ENCODE data around the gene TRPV3.
"Not testable (repeated sequence)": the region's sequence is repeated elsewhere in the genome, so short reads cannot be mapped to it uniquely, and the experiment has no call there.

Gene TRPV3

DNA sequence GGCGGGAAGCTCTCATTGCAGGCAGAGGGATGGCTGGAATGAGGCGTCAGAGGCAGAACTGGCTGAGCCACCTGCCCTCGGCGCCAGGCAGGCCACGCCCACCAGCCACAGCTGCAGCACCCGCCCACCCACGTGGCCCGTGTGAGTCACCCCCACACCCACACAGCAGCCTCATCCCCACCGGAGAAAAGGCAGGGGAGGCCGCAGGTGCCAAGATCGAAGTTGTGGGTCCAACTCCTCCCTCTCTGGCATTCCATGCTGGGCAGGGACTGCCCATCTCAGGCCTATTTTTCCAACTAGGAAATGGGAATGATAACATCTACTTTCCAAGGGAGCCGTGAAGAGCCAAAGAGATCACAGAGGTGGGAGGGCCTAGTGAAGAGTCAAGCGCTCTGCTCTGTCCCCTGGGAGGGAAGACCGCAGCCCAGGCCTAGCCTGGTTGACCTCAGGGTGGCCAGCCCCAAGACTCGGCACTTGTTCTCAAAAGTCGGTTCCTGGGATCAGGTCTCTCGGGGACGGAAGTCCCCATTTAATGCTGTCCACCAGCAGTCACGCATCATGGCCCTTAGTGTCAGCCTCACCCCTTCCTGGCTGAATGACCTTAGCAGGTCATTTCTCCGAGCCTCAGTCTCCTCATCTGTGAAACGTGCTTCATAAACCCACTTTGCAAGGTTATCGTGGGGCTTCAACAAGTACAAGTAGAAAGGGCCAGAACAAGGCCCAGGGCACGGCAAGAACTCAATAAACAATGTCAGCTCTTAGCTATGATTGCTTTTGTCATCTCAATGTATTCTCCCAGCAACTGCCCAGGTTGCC, at the start of gene TRPV3:
TSS of gene TRPV3 (minus strand) at position 45 of the 816 bp plus-strand sequence. CDS start 2,962 bp downstream, outside the sequence.
- no peak for FAIRE-seq

DNA sequence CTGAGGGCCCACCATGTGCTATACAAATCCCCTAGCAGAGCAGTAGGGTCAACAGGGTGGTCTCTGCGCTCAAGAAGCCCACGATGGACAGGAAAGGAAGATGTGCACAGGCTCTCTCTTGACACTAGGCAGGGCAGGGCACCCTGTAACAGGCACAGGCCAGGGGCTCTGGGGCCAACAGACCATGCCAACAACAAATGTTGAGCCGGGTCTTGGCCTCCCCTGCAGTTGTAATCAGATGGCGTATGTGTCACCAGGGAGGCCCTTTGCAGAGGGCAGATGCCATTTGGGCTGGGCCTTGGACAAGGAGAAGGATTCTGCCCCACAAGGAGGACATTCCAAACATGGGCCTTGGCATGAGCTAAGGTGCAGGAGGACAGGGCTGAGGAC, 46.3 kb upstream of the TRPV3 start:
- FAIRE-seq: no peak

DNA sequence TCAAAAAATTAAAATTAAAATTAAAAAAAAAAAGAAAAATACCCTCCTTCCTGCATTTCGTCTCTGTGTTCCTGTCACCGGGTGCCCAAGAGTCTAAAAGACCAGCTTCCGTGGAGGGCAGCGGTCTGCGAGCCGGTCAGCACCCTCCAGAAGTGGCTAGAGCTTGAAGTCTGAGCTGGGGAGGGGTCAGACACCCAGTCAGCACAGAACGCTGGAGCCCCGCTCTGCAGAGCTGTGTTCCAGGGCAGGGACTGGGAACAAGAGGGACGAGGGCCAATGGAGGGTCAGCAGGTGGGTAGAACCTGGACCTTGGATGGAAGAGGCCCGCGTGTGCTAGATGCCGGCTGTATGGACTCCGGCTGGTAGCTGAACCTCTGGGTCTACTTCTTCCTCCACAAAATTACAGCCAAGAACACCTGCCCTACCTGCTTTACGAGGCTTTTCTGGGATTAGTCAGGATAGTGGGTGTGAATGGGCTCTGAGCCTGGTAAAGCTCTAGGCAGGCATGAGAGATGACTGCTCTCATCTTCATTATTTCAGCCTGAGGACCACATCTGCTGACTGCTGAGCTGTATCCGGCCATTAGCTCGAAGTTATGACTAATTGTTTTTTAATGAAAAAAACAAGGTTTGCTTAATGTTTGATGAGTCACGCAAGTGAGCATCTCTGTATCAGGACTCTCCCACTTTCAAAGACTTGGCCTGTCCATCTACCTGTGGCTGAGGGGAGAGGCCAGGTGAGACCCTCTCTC, 45.7 kb upstream of the TRPV3 start:
- no peak for FAIRE-seq

- no peak for FAIRE-seq
Observed at GRCh38 chr17:3602499-3602898, 44.9 kb upstream of the TRPV3 start.

DNA sequence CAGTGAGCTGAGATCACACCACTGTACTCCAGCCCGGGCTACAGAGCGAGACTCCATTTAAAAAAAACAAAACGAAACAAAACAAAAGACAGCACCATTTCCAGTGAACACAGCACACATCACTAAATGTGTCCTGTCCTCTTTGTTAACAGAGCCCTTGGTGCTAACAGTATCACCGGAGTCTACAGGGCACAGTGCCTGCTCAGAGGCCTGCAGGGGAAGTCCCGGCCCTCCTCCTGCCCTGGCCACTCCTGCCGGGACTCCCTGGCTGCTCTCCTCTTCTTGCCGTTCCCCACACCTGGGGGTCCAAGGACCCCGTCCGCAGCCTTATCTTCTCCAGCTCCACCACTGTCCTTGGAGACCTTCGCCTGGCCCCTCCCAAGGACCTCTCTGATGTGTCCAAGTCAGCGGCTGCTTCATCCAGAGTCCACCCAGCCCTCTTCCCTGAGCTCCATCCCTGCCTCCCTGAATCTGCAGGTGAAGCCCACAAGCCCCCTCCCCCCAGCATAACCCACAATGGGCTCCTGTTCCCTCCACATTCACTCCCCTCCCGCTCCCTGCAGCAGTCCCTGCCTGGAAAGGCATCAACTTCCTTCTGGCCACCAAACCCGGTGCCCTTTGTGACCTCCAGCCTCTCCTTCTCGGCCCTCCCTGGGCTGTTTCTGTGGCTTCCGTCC, 43.1 kb upstream of the TRPV3 start:
- FAIRE-seq: no peak

GRCh38 chr17:3598078-3598477, 40.5 kb upstream of the TRPV3 start:
- FAIRE-seq: no peak

GRCh38 chr17:3596804-3597464, 39.3 kb upstream of the TRPV3 start:
- FAIRE-seq: no peak

DNA sequence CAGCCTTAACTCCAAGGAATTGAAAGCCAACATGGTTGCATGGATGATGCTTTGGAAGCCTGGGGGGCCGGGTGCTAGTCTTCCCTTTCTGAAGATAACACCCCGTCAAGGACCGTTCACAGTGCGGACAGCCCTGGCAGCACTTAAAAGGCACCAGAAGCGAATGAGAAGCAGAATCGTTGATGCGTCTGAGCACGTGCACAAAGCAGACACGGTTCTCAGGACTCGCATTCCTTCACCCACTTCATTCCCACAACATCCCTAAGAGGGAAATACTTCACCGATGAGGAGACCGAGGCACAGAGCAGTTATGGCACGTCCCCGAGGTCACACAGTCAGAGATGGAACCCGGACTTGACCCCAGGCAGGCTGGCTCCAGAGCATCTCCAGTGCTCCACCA, 37.4 kb upstream of the TRPV3 start:
- no peak for FAIRE-seq

- no peak for FAIRE-seq
Observed at GRCh38 chr17:3594051-3594800, 36.6 kb upstream of the TRPV3 start.

GRCh38 chr17:3593384-3593783, 35.8 kb upstream of the TRPV3 start:
- FAIRE-seq: no peak

DNA sequence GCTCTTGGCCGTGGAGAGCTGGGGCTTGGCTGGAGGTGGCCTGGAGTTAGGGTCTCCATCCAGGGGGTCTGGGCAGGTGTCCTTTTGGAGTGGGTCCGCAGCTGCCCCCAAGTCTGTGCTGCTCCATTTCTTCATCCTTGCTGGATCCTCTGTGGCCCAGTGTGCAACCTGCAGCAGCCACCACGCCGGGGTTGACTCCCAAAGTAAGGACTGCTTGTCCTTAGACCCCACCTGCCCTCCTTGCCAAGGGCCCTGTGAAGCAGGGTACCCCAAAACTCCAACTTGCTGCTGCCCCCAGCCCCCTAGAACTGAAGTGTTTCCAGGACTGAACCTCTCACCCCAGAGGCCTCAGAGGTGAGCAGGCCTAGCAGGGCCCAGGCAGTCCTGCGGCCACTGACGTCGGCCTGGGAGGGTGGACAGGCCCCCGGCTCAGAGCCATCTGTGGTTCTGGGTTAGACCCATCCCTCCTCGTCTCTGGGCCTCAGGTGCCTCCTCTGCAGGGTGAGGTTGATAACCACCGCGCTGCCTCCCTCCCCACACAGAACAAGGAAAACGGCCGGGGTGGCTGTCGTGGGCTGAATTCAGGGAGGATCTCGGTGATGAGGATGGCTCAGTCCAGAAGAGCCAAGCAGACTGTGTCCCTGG, 34.7 kb upstream of the TRPV3 start:
- no peak for FAIRE-seq

- no peak for FAIRE-seq
Observed at GRCh38 chr17:3590768-3591167, 33.2 kb upstream of the TRPV3 start.

DNA sequence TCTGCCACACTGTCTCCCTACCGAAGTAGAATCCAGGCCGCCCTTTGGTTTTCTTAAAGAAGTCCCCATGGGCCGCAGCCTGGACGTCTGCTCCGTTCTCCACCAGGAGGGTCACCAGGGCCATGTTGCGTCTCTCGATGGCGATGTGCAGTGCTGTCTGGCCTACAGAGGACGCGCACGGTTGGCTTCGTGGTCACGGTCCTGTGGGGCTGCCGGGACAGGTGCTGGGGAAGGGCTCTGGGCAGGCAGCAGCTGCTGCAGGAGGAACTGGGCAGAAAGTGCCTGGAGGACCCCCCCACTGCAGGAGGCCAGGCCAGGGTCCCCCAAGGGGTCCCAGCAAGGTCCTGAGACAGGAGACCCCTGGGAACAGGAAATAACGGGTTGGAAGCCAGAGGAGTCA, 32.6 kb upstream of the TRPV3 start:
- FAIRE-seq: no peak

- no peak for FAIRE-seq
Observed at GRCh38 chr17:3589784-3590183, 32.2 kb upstream of the TRPV3 start.

DNA sequence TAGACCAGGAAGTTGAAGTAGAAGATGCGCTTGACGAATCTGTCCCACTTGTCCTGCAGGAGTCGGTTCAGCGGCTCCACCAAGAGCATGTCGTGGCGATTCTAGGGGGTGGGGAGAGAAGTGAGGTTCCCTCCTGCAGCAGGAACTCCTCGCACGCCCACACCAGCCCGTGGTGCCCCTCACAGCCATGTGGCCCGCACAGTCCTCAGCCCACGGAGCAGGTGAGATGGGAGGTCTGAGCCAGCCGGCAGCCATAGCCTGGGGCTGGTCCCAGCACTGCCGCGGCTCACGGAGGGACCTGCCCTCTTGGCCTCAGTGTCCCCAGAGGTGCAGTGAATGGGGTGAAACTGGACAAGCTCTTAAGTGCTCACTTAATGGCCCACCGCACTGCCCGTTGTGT, 28.2 kb upstream of the TRPV3 start:
- FAIRE-seq: no peak

DNA sequence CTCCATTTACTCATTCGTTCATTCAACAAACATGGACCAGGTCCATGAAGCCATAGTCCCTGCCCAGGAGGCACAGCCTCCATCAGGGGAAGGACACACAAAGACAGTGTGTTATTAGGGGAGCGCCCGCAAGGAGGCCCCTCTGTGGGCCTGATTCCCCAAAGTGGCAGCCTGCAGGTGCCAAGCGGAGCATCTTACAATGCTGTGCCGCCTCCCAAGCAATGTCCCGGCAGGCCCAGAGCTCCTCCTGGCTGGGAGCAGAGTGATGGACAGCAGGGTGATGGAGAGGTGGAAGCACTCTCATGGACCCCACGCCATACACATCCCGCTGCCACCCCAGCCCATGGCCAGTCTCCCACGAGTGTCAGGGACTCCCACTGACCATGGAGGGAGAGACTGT, 25.8 kb upstream of the TRPV3 start:
- no peak for FAIRE-seq

DNA sequence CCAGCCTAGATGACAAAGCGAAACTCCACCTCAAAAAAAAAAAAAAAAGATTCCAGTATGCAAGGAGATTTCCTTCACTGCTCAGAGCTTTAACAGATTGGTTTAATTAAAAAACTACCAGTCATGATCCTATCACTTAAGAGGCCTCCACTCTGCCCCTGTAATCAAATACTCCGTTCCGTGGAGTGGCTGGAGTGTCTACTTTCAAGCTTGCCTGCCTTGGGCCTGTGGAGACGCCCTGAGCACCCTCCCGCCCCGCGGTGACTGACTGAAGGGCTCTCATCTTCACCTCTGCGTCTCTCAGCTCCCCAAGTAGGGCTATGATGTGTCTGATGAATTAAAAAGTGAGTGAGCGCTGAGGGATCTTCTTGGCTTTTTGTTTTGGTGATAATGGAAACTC, 25.3 kb upstream of the TRPV3 start:
- no peak for FAIRE-seq

GRCh38 chr17:3578667-3579066, 21.1 kb upstream of the TRPV3 start:
- FAIRE-seq: not testable (repeated sequence)

DNA sequence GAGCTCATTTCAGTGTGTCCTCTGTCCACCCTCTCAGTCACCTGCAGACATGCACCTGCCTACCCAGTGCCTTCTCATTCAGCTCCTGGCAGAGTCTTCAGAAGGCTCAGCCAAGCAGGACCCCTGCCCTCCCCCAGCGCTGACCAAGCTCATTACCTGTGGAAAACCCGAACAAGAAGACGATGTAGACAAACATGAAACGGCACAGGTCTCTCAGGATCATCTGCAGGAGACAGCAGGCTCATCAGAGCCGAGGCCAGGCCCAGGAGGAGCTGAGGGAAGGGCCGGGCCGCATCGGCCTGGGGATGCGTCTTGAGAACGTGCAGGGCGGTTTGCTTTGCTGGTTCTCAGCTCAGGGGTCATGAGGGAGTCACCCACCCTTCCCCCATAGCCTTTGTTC, 19.4 kb upstream of the TRPV3 start:
- no peak for FAIRE-seq

DNA sequence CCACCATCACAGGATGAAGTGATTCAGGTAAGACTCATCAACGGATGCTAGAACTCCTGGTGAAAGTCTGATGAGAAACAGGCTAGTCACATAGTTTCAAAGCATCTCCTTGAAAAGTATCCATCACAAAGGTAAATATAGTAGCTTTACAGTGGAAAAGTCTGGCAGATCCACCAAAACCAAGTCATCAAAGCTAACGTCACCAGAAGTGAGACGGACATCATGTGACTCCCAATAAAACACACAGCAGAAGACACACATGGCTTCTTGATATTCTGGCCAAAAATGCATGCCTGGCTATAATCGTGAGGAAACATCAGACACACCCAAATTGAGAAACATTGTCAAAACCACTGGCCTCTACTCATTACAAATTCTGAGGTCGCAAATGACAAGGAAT, 17.9 kb upstream of the TRPV3 start:
- no peak for FAIRE-seq

DNA sequence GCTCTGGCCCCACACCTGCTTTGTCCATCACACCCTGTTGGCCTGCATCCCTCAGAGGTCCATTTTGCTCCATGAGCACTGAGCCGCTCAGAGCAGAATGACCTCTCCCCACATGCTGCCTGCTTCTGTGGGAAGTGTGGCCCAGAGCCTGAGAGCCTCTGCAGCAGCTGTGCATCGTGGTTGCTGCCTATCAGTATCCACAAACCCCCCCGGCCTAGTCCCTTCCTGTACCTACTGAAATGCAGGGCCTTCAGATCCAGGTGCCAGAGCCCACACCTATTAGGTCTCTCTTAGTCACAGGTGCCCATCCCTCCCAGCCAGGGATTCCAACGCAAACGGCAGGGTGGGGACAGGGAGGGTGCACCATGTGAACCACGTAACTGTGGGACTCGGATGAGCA, 16.6 kb upstream of the TRPV3 start:
- no peak for FAIRE-seq

All from G401.6 (cell line).